ENCODE measurements around the gene OR6B3. TPM values are rescaled to one million over a fixed set of nuclear protein-coding genes. Genes with fewer than 3 reads are reported as not detected.
A peak's percentile ranks its signal among the peaks of the same experiment; 100 is the strongest.

The OR6B3 gene
- total and polyA plus RNA-seq, 7 experiments from 2014 or later = not detected

- H3K27ac ChIP-seq (ENCODE audit: low read depth, low read length) = no peak overlapping the region
- Mint-ChIP-seq H3K4me1 (peaks cover 5 to 24% (median 18%) of the 10 kb centered on the region in 7 donors), H3K27me3 (no peaks in the 10 kb centered on the region), H3K27ac (no peak overlapping the region), H3K9me3 (no peaks in the 10 kb centered on the region), H3K36me3 (peaks cover 20 to 46% (median 34%) of the 10 kb centered on the region in 5 donors), H3K4me3 (no peak overlapping the region)
- H3K36me3 ChIP-seq (ENCODE audit: control insufficient read depth in 2 of 3, insufficient read depth in 3 of 3, low read length in 3 of 3) = peaks cover 6 to 77% (median 20%) of the 10 kb centered on the region in 3 experiments
- H3K4me3 ChIP-seq (ENCODE audit: low read length) = no peak overlapping the region
- POLR2A ChIA-PET = interaction anchor here (0.7 kb wide), 1 partner anchor 1593 kb away, joined by 3 read pairs; no protein-coding TSS in a partner anchor
- ATAC-seq = no peak
- no peaks in the 10 kb centered on the region for H3K9me3 ChIP-seq (ENCODE audit: control insufficient read depth in 2 of 3, low read length in 3 of 3)
- no peak for DNase-seq
- no peaks in the 10 kb centered on the region for H3K4me1 ChIP-seq (ENCODE audit: control insufficient read depth in 2 of 2, insufficient read depth in 2 of 2, low read length in 2 of 2)
- CTCF ChIA-PET = no interaction called here
- no peaks in the 10 kb centered on the region for H3K27me3 ChIP-seq (ENCODE audit: control insufficient read depth in 2 of 2, insufficient read depth in 2 of 2, low read length in 2 of 2)
- intact Hi-C loops (cut with micrococcal nuclease) = no loop called here
Measured at GRCh38 chr2:240018071-240018750, 35.1 kb downstream of the OR6B3 start.

DNA sequence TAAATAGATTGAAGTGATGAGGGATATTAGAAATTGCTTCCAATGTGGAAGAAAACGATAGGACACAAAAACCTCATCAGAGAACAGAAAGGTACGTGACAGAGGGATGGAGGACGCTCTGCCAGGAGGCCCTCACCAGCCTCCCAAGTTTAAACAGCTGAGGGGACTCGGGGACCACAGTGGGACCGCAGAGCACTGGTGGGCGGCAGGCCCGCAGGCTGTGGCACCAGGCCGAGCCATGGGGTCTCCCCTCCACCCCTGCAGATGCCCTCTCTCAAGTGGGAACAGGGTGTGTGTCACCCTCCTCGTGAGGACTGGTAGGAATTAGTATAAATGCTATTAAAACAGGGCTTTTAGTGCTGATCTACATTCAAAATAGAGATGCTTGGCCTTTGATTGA is 39.0 kb downstream of the OR6B3 start:
- H3K27me3 ChIP-seq (ENCODE audit: control insufficient read depth in 2 of 2, insufficient read depth in 2 of 2, low read length in 2 of 2) = no peaks in the 10 kb centered on the region
- intact Hi-C loops (cut with micrococcal nuclease) = no loop called here
- H3K4me3 ChIP-seq (ENCODE audit: low read length) = no peak overlapping the region
- no peak overlapping the region for H3K27ac Mint-ChIP-seq
- peaks cover 22 to 49% (median 33%) of the 10 kb centered on the region in 5 donors for H3K36me3 Mint-ChIP-seq
- ChIA-PET POLR2A (no interaction called here), CTCF (interaction anchor here (0.7 kb wide), 1 partner anchor 17 kb away, joined by 4 read pairs; no protein-coding TSS in a partner anchor)
- no peak overlapping the region for H3K27ac ChIP-seq (ENCODE audit: low read depth, low read length)
- peaks cover 0 to 9% (median 2%) of the 10 kb centered on the region in 7 donors for H3K4me1 Mint-ChIP-seq
- H3K27me3 Mint-ChIP-seq = no peaks in the 10 kb centered on the region
- DNase-seq = no peak
- H3K9me3 ChIP-seq (ENCODE audit: control insufficient read depth in 2 of 3, low read length in 3 of 3) = no peaks in the 10 kb centered on the region
- no peak overlapping the region for H3K4me3 Mint-ChIP-seq
- ATAC-seq = no peak
- no peaks in the 10 kb centered on the region for H3K4me1 ChIP-seq (ENCODE audit: control insufficient read depth in 2 of 2, insufficient read depth in 2 of 2, low read length in 2 of 2)
- no peaks in the 10 kb centered on the region for H3K9me3 Mint-ChIP-seq
- peaks cover 6 to 92% (median 12%) of the 10 kb centered on the region in 3 experiments for H3K36me3 ChIP-seq (ENCODE audit: control insufficient read depth in 2 of 3, insufficient read depth in 3 of 3, low read length in 3 of 3)

DNA sequence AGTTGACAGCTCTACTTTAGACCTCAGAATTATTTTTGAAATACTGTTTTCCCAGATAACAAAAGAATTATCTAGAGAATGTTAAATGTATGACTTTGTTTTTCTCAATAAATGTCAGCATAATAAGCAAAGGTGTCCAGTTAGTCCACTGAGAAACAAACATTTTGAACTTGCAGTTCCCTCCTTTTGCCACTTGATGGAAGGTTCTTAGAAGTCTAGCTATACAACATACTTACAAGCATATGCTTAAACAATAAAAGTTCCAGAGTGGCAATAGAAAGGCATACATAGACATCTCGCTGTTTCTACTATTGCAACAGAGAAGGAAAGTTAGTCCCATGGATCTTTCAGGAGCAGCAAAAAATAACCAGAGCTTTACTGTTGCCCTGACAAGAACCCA is 40.0 kb downstream of the OR6B3 start:
- H3K27ac Mint-ChIP-seq = no peak overlapping the region
- H3K36me3 ChIP-seq (ENCODE audit: control insufficient read depth in 2 of 3, insufficient read depth in 3 of 3, low read length in 3 of 3) = peaks cover 6 to 92% (median 19%) of the 10 kb centered on the region in 3 experiments
- no peaks in the 10 kb centered on the region for H3K9me3 ChIP-seq (ENCODE audit: control insufficient read depth in 2 of 3, low read length in 3 of 3)
- POLR2A ChIA-PET = no interaction called here
- H3K27me3 Mint-ChIP-seq = no peaks in the 10 kb centered on the region
- ATAC-seq (no peak), DNase-seq (no peak)
- CTCF ChIA-PET = no interaction called here
- peaks cover 20 to 51% (median 27%) of the 10 kb centered on the region in 5 donors for H3K36me3 Mint-ChIP-seq
- no peaks in the 10 kb centered on the region for H3K4me1 ChIP-seq (ENCODE audit: control insufficient read depth in 2 of 2, insufficient read depth in 2 of 2, low read length in 2 of 2)
- no peaks in the 10 kb centered on the region for H3K27me3 ChIP-seq (ENCODE audit: control insufficient read depth in 2 of 2, insufficient read depth in 2 of 2, low read length in 2 of 2)
- H3K27ac ChIP-seq (ENCODE audit: low read depth, low read length) = no peak overlapping the region
- H3K4me1 Mint-ChIP-seq = peaks cover 0 to 5% (median 2%) of the 10 kb centered on the region in 7 donors
- no peak overlapping the region for H3K4me3 ChIP-seq (ENCODE audit: low read length)
- no peaks in the 10 kb centered on the region for H3K9me3 Mint-ChIP-seq
- intact Hi-C loops (cut with micrococcal nuclease) = no loop called here
- H3K4me3 Mint-ChIP-seq = no peak overlapping the region

DNA sequence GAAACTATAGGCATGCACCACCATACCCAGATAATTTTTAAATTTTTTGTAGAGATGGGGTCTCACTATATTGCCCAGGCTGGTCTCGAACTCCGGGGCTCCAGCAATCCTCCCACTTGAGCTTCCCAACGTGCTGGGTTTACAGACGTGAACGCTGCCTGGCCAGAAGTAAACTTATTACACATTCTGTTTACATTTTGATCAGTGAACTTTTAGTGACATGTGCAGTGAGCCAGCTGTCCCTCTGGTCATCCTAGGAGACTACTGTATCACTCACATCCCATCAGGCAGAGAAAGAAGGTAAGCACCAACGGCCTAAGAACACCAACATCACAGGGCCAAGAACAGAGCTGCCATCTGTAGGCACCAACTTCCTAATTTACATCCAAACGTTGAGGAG is 50.3 kb downstream of the OR6B3 start:
- Mint-ChIP-seq H3K4me3 (no peak overlapping the region), H3K27ac (no peak overlapping the region), H3K36me3 (peaks cover 9 to 51% (median 25%) of the 10 kb centered on the region in 5 donors), H3K4me1 (peaks cover 0 to 9% (median 0%) of the 10 kb centered on the region in 7 donors), H3K27me3 (no peaks in the 10 kb centered on the region), H3K9me3 (no peaks in the 10 kb centered on the region)
- H3K9me3 ChIP-seq (ENCODE audit: control insufficient read depth in 2 of 3, low read length in 3 of 3) = no peaks in the 10 kb centered on the region
- ChIA-PET CTCF (interaction anchor here (1.5 kb wide), 1 partner anchor 11 kb away, joined by 3 read pairs; no protein-coding TSS in a partner anchor), POLR2A (no interaction called here)
- H3K4me1 ChIP-seq (ENCODE audit: control insufficient read depth in 2 of 2, insufficient read depth in 2 of 2, low read length in 2 of 2) = no peaks in the 10 kb centered on the region
- intact Hi-C loops (cut with micrococcal nuclease) = no loop called here
- no peak for ATAC-seq
- H3K27ac ChIP-seq (ENCODE audit: low read depth, low read length) = no peak overlapping the region
- no peaks in the 10 kb centered on the region for H3K27me3 ChIP-seq (ENCODE audit: control insufficient read depth in 2 of 2, insufficient read depth in 2 of 2, low read length in 2 of 2)
- no peak for DNase-seq
- no peak overlapping the region for H3K4me3 ChIP-seq (ENCODE audit: low read length)
- peaks cover 22 to 95% (median 22%) of the 10 kb centered on the region in 3 experiments for H3K36me3 ChIP-seq (ENCODE audit: control insufficient read depth in 2 of 3, insufficient read depth in 3 of 3, low read length in 3 of 3)

- no peak for DNase-seq
- Mint-ChIP-seq H3K36me3 (peaks cover 9 to 43% (median 28%) of the 10 kb centered on the region in 5 donors), H3K4me3 (no peak overlapping the region), H3K27ac (no peak overlapping the region), H3K27me3 (no peaks in the 10 kb centered on the region), H3K4me1 (peaks cover 0 to 9% (median 0%) of the 10 kb centered on the region in 7 donors), H3K9me3 (no peaks in the 10 kb centered on the region)
- Histone ChIP-seq H3K4me3 (ENCODE audit: low read length) (no peak overlapping the region), H3K27ac (ENCODE audit: low read depth, low read length) (no peak overlapping the region), H3K9me3 (ENCODE audit: control insufficient read depth in 2 of 3, low read length in 3 of 3) (no peaks in the 10 kb centered on the region), H3K27me3 (ENCODE audit: control insufficient read depth in 2 of 2, insufficient read depth in 2 of 2, low read length in 2 of 2) (no peaks in the 10 kb centered on the region), H3K36me3 (ENCODE audit: control insufficient read depth in 2 of 3, insufficient read depth in 3 of 3, low read length in 3 of 3) (peaks cover 18 to 72% (median 20%) of the 10 kb centered on the region in 3 experiments), H3K4me1 (ENCODE audit: control insufficient read depth in 2 of 2, insufficient read depth in 2 of 2, low read length in 2 of 2) (no peaks in the 10 kb centered on the region)
- CTCF ChIA-PET = interaction anchor here (0.6 to 2.0 kb wide), 2 partner anchors 9 to 149 kb away, joined by 3 to 9 read pairs; no protein-coding TSS in a partner anchor
- no peak for ATAC-seq
- POLR2A ChIA-PET = no interaction called here
- intact Hi-C loops (cut with micrococcal nuclease) = no loop called here
Measured at GRCh38 chr2:240000671-240001070, 52.6 kb downstream of the OR6B3 start.

GRCh38 chr2:239997686-239998409 is 55.5 kb downstream of the OR6B3 start:
- POLR2A ChIA-PET = no interaction called here
- DNase-seq = no peak
- H3K4me1 ChIP-seq (ENCODE audit: control insufficient read depth in 2 of 2, insufficient read depth in 2 of 2, low read length in 2 of 2) = no peaks in the 10 kb centered on the region
- no peaks in the 10 kb centered on the region for H3K9me3 ChIP-seq (ENCODE audit: control insufficient read depth in 2 of 3, low read length in 3 of 3)
- ATAC-seq = no peak
- CTCF ChIA-PET = no interaction called here
- Mint-ChIP-seq H3K4me3 (no peak overlapping the region), H3K27me3 (no peaks in the 10 kb centered on the region), H3K4me1 (peaks cover 0 to 9% (median 0%) of the 10 kb centered on the region in 7 donors), H3K27ac (peak overlapping the region in 2 of 9 donors; percentile 23), H3K9me3 (no peaks in the 10 kb centered on the region), H3K36me3 (peaks cover 11 to 40% (median 26%) of the 10 kb centered on the region in 5 donors)
- H3K27me3 ChIP-seq (ENCODE audit: control insufficient read depth in 2 of 2, insufficient read depth in 2 of 2, low read length in 2 of 2) = no peaks in the 10 kb centered on the region
- H3K27ac ChIP-seq (ENCODE audit: low read depth, low read length) = no peak overlapping the region
- intact Hi-C loops (cut with micrococcal nuclease) = loop anchor here in 1 of 2 donors (10.0 kb wide), 1 partner anchor 963 kb away; no protein-coding TSS in a partner anchor
- H3K36me3 ChIP-seq (ENCODE audit: control insufficient read depth in 2 of 3, insufficient read depth in 3 of 3, low read length in 3 of 3) = peaks cover 10 to 43% (median 12%) of the 10 kb centered on the region in 3 experiments
- H3K4me3 ChIP-seq (ENCODE audit: low read length) = no peak overlapping the region

Data from naive thymus-derived CD4-positive, alpha-beta T cell (primary cell).